ENCODE results near the gene EPM2AIP1. TPM values are rescaled to one million over a fixed set of nuclear protein-coding genes. Genes with fewer than 3 reads are reported as not detected.

EPM2AIP1 gene
- total RNA-seq, 1 experiment from 2014 or later = 8.7 TPM

DNA sequence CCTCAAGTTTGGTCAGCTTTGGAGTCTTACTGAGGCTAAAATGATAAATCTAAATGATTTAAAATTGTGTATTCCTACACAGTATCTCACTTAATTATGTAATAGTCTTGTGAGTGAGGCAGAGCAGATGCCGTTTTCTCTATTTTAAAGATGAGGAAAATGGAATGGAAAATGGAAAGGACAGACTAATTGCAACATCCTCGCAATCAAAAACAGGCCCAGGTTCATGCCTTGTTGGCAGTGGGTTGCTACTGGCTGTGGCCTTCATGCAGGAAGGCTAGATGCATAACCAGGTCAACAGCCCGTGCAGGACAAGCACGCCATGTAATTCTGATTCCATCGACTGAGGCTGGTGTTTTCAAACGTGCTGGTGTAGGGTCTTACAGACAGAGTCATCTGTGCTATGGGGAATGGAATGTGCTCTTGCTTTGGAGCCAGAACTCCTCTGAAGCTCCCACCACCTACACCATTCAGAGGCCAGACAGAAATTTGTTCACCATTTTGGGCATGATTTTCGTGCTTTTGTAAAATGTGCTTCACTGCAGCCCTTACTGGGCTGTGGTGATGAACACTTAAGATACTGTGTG, 38.3 kb upstream of the EPM2AIP1 start:
- RAD21 ChIA-PET (ENCODE audit: low non-redundant PET in 1 of 2, low total read pairs in 2 of 2, uncharacterized antibody in 2 of 2, unreplicated experiment in 2 of 2) = no interaction called here
- Histone ChIP-seq H3K9ac (ENCODE audit: low read length) (no peak overlapping the region), H3K27ac (ENCODE audit: low read depth, low read length) (no peak overlapping the region), H3K9me3 (ENCODE audit: control insufficient read depth in 1 of 2, insufficient read depth in 1 of 2, low read depth in 1 of 2, low read length in 2 of 2) (peaks cover 3 to 6% of the 10 kb centered on the region in 2 experiments; a peak in 3 of 4 replicates), H3K4me3 (replicated peaks in 1 of 2; ENCODE audit: low read depth in 1 of 2, low read length in 2 of 2) (no peak overlapping the region), H3K79me2 (ENCODE audit: insufficient read depth, low read length) (no peaks in the 10 kb centered on the region; the same call in 1 of the 2 replicates), H2AFZ (ENCODE audit: low read depth, low read length, poor library complexity, severe bottlenecking) (no peak overlapping the region), H4K20me1 (ENCODE audit: insufficient read depth) (no peaks in the 10 kb centered on the region; the same call in 1 of the 2 replicates), H3K4me1 (ENCODE audit: control insufficient read depth in 1 of 2, insufficient read depth in 2 of 2, low read length in 2 of 2) (no peaks in the 10 kb centered on the region), H3K4me2 (ENCODE audit: low read length) (no peak overlapping the region), H3K36me3 (ENCODE audit: control insufficient read depth in 1 of 2, insufficient read depth in 2 of 2, low read length in 2 of 2) (peaks cover 13 to 54% of the 10 kb centered on the region in 2 experiments), H3K9me2 (ENCODE audit: insufficient read depth) (no peaks in the 10 kb centered on the region), H3K27me3 (ENCODE audit: insufficient read depth, low read length) (no peaks in the 10 kb centered on the region)
- TF ChIP-seq POLR2AphosphoS5 (IDR thresholded peaks at IDR 0.05; ENCODE audit: low read depth, low read length) (no peak), ELF1 (IDR thresholded peaks at IDR 0.05; ENCODE audit: borderline replicate concordance, low read depth) (no peak), YY1 (IDR thresholded peaks at IDR 0.05; ENCODE audit: extremely low read depth, insufficient replicate concordance, low read depth, low read length) (no peak), ZNF274 (IDR thresholded peaks at IDR 0.05; ENCODE audit: low read depth, low read length) (no peak), SRF (IDR thresholded peaks at IDR 0.05; ENCODE audit: low read depth) (no peak), POLR2A (IDR thresholded peaks at IDR 0.05; ENCODE audit: borderline replicate concordance, extremely low read depth, insufficient read depth, insufficient read length) (no peak), SIN3A (IDR thresholded peaks at IDR 0.05; ENCODE audit: low read depth) (no peak), RAD21 (IDR thresholded peaks at IDR 0.05; ENCODE audit: low read depth) (no peak), TCF7L2 (IDR thresholded peaks at IDR 0.05; ENCODE audit: borderline replicate concordance, extremely low read depth, insufficient read depth, insufficient read length) (no peak), ZFX (IDR thresholded peaks at IDR 0.05) (no peak)
- TF ChIP-seq, protein P1, sequence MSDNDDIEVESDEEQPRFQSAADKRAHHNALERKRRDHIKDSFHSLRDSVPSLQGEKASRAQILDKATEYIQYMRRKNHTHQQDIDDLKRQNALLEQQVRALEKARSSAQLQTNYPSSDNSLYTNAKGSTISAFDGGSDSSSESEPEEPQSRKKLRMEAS (IDR thresholded peaks at IDR 0.05) = no peak
- TF ChIP-seq, protein P2, sequence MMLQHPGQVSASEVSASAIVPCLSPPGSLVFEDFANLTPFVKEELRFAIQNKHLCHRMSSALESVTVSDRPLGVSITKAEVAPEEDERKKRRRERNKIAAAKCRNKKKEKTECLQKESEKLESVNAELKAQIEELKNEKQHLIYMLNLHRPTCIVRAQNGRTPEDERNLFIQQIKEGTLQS (IDR thresholded peaks at IDR 0.05) = no peak
- TF ChIP-seq, protein P3, sequence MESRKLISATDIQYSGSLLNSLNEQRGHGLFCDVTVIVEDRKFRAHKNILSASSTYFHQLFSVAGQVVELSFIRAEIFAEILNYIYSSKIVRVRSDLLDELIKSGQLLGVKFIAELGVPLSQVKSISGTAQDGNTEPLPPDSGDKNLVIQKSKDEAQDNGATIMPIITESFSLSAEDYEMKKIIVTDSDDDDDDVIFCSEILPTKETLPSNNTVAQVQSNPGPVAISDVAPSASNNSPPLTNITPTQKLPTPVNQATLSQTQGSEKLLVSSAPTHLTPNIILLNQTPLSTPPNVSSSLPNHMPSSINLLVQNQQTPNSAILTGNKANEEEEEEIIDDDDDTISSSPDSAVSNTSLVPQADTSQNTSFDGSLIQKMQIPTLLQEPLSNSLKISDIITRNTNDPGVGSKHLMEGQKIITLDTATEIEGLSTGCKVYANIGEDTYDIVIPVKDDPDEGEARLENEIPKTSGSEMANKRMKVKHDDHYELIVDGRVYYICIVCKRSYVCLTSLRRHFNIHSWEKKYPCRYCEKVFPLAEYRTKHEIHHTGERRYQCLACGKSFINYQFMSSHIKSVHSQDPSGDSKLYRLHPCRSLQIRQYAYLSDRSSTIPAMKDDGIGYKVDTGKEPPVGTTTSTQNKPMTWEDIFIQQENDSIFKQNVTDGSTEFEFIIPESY (IDR thresholded peaks at IDR 0.05; ENCODE audit: extremely low read depth, insufficient replicate concordance, low read length) = no peak
- TF ChIP-seq, protein P4, sequence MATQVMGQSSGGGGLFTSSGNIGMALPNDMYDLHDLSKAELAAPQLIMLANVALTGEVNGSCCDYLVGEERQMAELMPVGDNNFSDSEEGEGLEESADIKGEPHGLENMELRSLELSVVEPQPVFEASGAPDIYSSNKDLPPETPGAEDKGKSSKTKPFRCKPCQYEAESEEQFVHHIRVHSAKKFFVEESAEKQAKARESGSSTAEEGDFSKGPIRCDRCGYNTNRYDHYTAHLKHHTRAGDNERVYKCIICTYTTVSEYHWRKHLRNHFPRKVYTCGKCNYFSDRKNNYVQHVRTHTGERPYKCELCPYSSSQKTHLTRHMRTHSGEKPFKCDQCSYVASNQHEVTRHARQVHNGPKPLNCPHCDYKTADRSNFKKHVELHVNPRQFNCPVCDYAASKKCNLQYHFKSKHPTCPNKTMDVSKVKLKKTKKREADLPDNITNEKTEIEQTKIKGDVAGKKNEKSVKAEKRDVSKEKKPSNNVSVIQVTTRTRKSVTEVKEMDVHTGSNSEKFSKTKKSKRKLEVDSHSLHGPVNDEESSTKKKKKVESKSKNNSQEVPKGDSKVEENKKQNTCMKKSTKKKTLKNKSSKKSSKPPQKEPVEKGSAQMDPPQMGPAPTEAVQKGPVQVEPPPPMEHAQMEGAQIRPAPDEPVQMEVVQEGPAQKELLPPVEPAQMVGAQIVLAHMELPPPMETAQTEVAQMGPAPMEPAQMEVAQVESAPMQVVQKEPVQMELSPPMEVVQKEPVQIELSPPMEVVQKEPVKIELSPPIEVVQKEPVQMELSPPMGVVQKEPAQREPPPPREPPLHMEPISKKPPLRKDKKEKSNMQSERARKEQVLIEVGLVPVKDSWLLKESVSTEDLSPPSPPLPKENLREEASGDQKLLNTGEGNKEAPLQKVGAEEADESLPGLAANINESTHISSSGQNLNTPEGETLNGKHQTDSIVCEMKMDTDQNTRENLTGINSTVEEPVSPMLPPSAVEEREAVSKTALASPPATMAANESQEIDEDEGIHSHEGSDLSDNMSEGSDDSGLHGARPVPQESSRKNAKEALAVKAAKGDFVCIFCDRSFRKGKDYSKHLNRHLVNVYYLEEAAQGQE (IDR thresholded peaks at IDR 0.05; ENCODE audit: low read depth) = no peak
- TF ChIP-seq, protein P5, sequence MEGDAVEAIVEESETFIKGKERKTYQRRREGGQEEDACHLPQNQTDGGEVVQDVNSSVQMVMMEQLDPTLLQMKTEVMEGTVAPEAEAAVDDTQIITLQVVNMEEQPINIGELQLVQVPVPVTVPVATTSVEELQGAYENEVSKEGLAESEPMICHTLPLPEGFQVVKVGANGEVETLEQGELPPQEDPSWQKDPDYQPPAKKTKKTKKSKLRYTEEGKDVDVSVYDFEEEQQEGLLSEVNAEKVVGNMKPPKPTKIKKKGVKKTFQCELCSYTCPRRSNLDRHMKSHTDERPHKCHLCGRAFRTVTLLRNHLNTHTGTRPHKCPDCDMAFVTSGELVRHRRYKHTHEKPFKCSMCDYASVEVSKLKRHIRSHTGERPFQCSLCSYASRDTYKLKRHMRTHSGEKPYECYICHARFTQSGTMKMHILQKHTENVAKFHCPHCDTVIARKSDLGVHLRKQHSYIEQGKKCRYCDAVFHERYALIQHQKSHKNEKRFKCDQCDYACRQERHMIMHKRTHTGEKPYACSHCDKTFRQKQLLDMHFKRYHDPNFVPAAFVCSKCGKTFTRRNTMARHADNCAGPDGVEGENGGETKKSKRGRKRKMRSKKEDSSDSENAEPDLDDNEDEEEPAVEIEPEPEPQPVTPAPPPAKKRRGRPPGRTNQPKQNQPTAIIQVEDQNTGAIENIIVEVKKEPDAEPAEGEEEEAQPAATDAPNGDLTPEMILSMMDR (IDR thresholded peaks at IDR 0.05 in 2 of 3, conservative IDR thresholded peaks at IDR 0.05 in 1 of 3; ENCODE audit: borderline replicate concordance in 1 of 3, insufficient read depth in 1 of 3, low read depth in 2 of 3, low read length in 2 of 3) = no peak
- no TSS peak for BruUV-seq (replicated peaks)
- CTCF ChIA-PET = no interaction called here
- DNase-seq (ENCODE audit: low read depth, low spot score) (no peak), ATAC-seq (no peak)
- intact Hi-C loops (cut with micrococcal nuclease) = no loop called here
- POLR2A ChIA-PET = no interaction called here
